Ishikawa (cell line): Measurements from ENCODE around the gene RLF.

Source experiments
- CEBPB ChIP-seq: IDR thresholded peaks from 2 replicates; pipeline ENCODE4 v1.6.1; 2012
- CREB1 ChIP-seq: IDR thresholded peaks from 2 replicates; pipeline ENCODE4 v1.6.1; 2012; ENCODE audit warnings: low read depth
- EGR1 ChIP-seq: IDR thresholded peaks from 2 replicates; pipeline ENCODE4 v1.6.1; 2012
- EP300 ChIP-seq: IDR thresholded peaks from 2 replicates; pipeline ENCODE4 v1.6.1; 2012; ENCODE audit warnings: borderline replicate concordance
- FOXM1 ChIP-seq: IDR thresholded peaks from 2 replicates; pipeline ENCODE4 v1.6.1; 2012; ENCODE audit warnings: low read depth, borderline replicate concordance
- NFIC ChIP-seq: IDR thresholded peaks from 2 replicates; pipeline ENCODE4 v1.6.1; 2012
- RAD21 ChIP-seq: IDR thresholded peaks from 2 replicates; pipeline ENCODE4 v1.6.1; 2012; ENCODE audit warnings: low read depth
- REST ChIP-seq: IDR thresholded peaks from 2 replicates; pipeline ENCODE4 v1.6.1; 2012; ENCODE audit warnings: low read depth, mild to moderate bottlenecking
- TAF1 ChIP-seq: IDR thresholded peaks from 2 replicates; pipeline ENCODE4 v1.6.1; 2012; ENCODE audit warnings: low read depth, mild to moderate bottlenecking
- TCF12 ChIP-seq: IDR thresholded peaks from 2 replicates; pipeline ENCODE4 v1.6.1; 2012; ENCODE audit warnings: low read depth
- TEAD4 ChIP-seq: IDR thresholded peaks from 2 replicates; pipeline ENCODE4 v1.6.1; 2012
- USF1 ChIP-seq: IDR thresholded peaks from 2 replicates; pipeline ENCODE4 v1.6.1; 2012
- YY1 ChIP-seq: IDR thresholded peaks from 2 replicates; pipeline ENCODE4 v1.6.1; 2012; ENCODE audit warnings: low read depth
- ZBTB7A ChIP-seq: IDR thresholded peaks from 2 replicates; pipeline ENCODE4 v1.6.1; 2012; ENCODE audit warnings: low read depth
- TF ChIP-seq, protein P1 (sequence below): IDR thresholded peaks from 2 replicates; pipeline ENCODE4 v1.6.1; 2012

Gene RLF

DNA sequence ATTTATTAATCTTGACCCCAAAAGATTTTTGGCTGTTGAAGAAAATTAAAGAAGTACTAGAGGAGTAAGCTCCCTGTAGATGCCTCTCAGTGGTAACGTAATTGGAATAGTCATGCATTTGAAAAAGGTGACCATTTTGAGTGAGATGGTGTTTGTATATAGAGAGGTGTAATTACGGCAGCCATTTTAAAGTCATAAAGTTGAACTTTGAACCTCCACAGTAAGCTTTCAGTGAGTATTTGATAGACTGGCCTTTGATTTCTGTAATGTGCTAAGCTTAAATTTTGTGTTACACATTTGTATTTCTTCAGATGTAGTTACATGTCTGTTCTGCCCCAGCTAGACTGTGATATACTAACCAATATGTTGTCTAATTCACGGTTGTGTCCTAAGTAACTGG is 65.0 kb downstream of the RLF start:
- no peak for TF ChIP-seq EGR1
- TF ChIP-seq REST: no peak
- TF ChIP-seq CEBPB: no peak
- TF ChIP-seq CREB1: no peak
- no peak for TF ChIP-seq RAD21
- TF ChIP-seq NFIC: no peak
- TF ChIP-seq TCF12: no peak
- no peak for TF ChIP-seq FOXM1
- TF ChIP-seq ZBTB7A: no peak
- no peak for TF ChIP-seq YY1
- TF ChIP-seq, protein P1, sequence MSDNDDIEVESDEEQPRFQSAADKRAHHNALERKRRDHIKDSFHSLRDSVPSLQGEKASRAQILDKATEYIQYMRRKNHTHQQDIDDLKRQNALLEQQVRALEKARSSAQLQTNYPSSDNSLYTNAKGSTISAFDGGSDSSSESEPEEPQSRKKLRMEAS: no peak
- no peak for TF ChIP-seq TEAD4
- no peak for TF ChIP-seq TAF1
- no peak for TF ChIP-seq EP300
- TF ChIP-seq USF1: no peak

- no peak for TF ChIP-seq FOXM1
- TF ChIP-seq NFIC: no peak
- TF ChIP-seq RAD21: no peak
- no peak for TF ChIP-seq REST
- TF ChIP-seq TCF12: no peak
- TF ChIP-seq YY1: no peak
- TF ChIP-seq TAF1: no peak
- TF ChIP-seq ZBTB7A: no peak
- TF ChIP-seq TEAD4: no peak
- TF ChIP-seq EGR1: no peak
- TF ChIP-seq EP300: no peak
- no peak for TF ChIP-seq CEBPB
These were observed 71.3 kb downstream of the RLF start for GRCh38 chr1:40232444-40232843.

DNA sequence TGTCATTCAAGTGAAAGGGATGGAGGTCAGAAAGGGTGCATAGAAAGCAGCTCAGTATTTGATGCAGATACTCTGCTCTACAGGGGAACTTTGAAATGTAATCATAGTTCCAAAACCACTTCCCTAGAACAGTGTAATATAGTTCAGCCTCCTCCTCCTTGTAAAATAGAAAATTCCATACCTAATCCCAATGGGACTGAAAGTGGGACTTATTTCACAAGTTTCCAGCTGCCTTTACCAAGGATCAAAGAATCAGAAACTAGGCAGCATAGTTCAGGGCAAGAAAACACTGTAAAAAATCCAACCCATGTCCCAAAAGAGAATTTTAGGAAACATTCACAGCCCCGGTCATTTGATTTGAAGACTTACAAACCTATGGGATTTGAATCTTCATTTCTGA is 78.4 kb downstream of the RLF start:
- TF ChIP-seq YY1 (no peak), USF1 (no peak), ZBTB7A (no peak), REST (no peak), CREB1 (no peak)

DNA sequence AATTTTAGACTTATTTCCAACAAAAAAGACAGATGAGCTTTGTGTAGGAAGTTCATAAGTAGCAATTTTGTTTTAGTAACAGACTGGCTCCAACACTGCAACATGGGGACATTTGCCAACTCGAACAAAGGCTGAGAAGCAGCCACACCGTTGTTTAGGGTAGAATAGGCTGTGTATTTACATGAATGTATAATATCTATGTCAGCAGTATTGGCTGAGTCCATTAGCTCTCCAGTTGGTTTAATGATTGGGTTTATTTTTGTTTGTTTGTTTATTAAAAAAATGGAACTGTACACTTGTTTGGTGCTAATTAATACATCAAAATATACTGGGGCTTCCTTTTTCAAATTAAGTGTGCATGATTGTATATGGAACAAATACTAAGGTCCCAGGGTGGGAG is 79.2 kb downstream of the RLF start:
- no peak for TF ChIP-seq CREB1

GRCh38 chr1:40241362-40241761 is 80.2 kb downstream of the RLF start:
- TF ChIP-seq FOXM1 (no peak), TCF12 (no peak), EP300 (no peak), RAD21 (no peak), EGR1 (no peak), ZBTB7A (no peak), TEAD4 (no peak)
- TF ChIP-seq, protein P1: no peak
